Liver (tissue), 9 donors: ENCODE results near the gene IGSF8. TPM values are rescaled to one million over a fixed set of nuclear protein-coding genes. Genes with fewer than 3 reads are reported as not detected.

Source experiments
- DNase-seq: peaks from one replicate; pipeline ENCODE4 v3.0.0-alpha.2; 2017; ENCODE audit warnings: low spot score
- H3K27ac ChIP-seq, 2 donors: one replicate each; pipeline ENCODE4 v1.7.0; 2013; ENCODE audit warnings: inconsistent platforms in 2 of 2, low read length in 2 of 2, control low read depth in 1 of 2, low read depth in 1 of 2, mild to moderate bottlenecking in 1 of 2
- H3K27me3 ChIP-seq, 4 donors: one replicate each; pipeline versions ENCODE4 v1.6.1 to v1.7.0; 2013; ENCODE audit warnings: low read length in 3 of 4, inconsistent platforms in 1 of 4, mild to moderate bottlenecking in 1 of 4, moderate library complexity in 1 of 4; ENCODE audit not compliant: control insufficient read depth in 4 of 4, insufficient read depth in 4 of 4
- H3K36me3 ChIP-seq, 4 donors: one replicate each; pipeline versions ENCODE4 v1.6.1 to v1.7.0; 2013; ENCODE audit warnings: low read length in 3 of 4, mild to moderate bottlenecking in 3 of 4, low read depth in 1 of 4, moderate library complexity in 1 of 4; ENCODE audit not compliant: control insufficient read depth in 4 of 4, insufficient read depth in 3 of 4
- H3K4me1 ChIP-seq, 4 donors: one replicate each; pipeline versions ENCODE4 v1.6.1 to v1.7.0; 2013; ENCODE audit warnings: low read length in 3 of 4, mild to moderate bottlenecking in 3 of 4, moderate library complexity in 1 of 4; ENCODE audit not compliant: control insufficient read depth in 4 of 4, insufficient read depth in 4 of 4
- H3K4me3 ChIP-seq, 3 donors: one replicate each; pipeline versions ENCODE4 v1.6.1 to v1.7.0; 2013; ENCODE audit warnings: low read length in 3 of 3, control low read depth in 1 of 3, low read depth in 1 of 3, mild to moderate bottlenecking in 1 of 3
- H3K9ac ChIP-seq, 2 donors: one replicate each; pipeline ENCODE4 v1.7.0; 2013; ENCODE audit warnings: low read length in 2 of 2, mild to moderate bottlenecking in 2 of 2, moderate library complexity in 2 of 2, control low read depth in 1 of 2, low read depth in 1 of 2
- H3K9me3 ChIP-seq, 4 donors: one replicate each; pipeline versions ENCODE4 v1.6.1 to v1.7.0; 2013; ENCODE audit warnings: low read length in 3 of 4; ENCODE audit not compliant: control insufficient read depth in 4 of 4
- ATF3 ChIP-seq: IDR thresholded peaks from 2 replicates; pipeline ENCODE4 v1.6.1; 2016; ENCODE audit warnings: antibody characterized with exemption
- CTCF ChIP-seq: fragments of 150-350 bp; IDR thresholded peaks from 2 replicates; pipeline ENCODE4 v1.5.1; 2017; ENCODE audit warnings: improper control_type of control experiment, low read depth, low read length; ENCODE audit not compliant: missing input control
- EGR1 ChIP-seq, 2 donors: IDR thresholded peaks; 2 replicates each; pipeline ENCODE4 v1.6.1; 2016 to 2018; ENCODE audit warnings: antibody characterized with exemption in 2 of 2, low read depth in 2 of 2
- FOXA1 ChIP-seq: IDR thresholded peaks from 2 replicates; pipeline ENCODE4 v1.6.1; 2016; ENCODE audit warnings: antibody characterized with exemption
- FOXA2 ChIP-seq: IDR thresholded peaks from 2 replicates; pipeline ENCODE4 v1.6.1; 2016; ENCODE audit warnings: antibody characterized with exemption
- GABPA ChIP-seq, 2 donors: IDR thresholded peaks in 1 of 2; conservative IDR thresholded peaks in 1 of 2; 2 replicates each; pipeline ENCODE4 v1.6.1; 2016; ENCODE audit warnings: antibody characterized with exemption in 2 of 2, mild to moderate bottlenecking in 1 of 2, moderate library complexity in 1 of 2
- HNF4A ChIP-seq, 2 donors: conservative IDR thresholded peaks; 2 replicates each; pipeline ENCODE4 v1.6.1; 2016; ENCODE audit warnings: antibody characterized with exemption in 2 of 2, mild to moderate bottlenecking in 2 of 2
- JUND ChIP-seq, 2 donors: IDR thresholded peaks; 2 replicates each; pipeline ENCODE4 v1.6.1; 2016; ENCODE audit warnings: antibody characterized with exemption in 2 of 2
- MAX ChIP-seq: IDR thresholded peaks from 2 replicates; pipeline ENCODE4 v1.6.1; 2016; ENCODE audit warnings: antibody characterized with exemption
- NR2F2 ChIP-seq: IDR thresholded peaks from 2 replicates; pipeline ENCODE4 v1.6.1; 2016; ENCODE audit warnings: antibody characterized with exemption
- RAD21 ChIP-seq, 2 donors: IDR thresholded peaks; 2 replicates each; pipeline ENCODE4 v1.6.1; 2016; ENCODE audit warnings: antibody characterized with exemption in 2 of 2, mild to moderate bottlenecking in 2 of 2
- REST ChIP-seq: IDR thresholded peaks from 2 replicates; pipeline ENCODE4 v1.6.1; 2016; ENCODE audit warnings: antibody characterized with exemption, mild to moderate bottlenecking
- RXRA ChIP-seq, 2 donors: IDR thresholded peaks; 2 replicates each; pipeline ENCODE4 v1.6.1; 2017 to 2018; ENCODE audit warnings: antibody characterized with exemption in 2 of 2, mild to moderate bottlenecking in 1 of 2
- SP1 ChIP-seq: IDR thresholded peaks from 2 replicates; pipeline ENCODE4 v1.6.1; 2018; ENCODE audit warnings: antibody characterized with exemption, mild to moderate bottlenecking
- TAF1 ChIP-seq: conservative IDR thresholded peaks from 2 replicates; pipeline ENCODE4 v1.6.1; 2016; ENCODE audit warnings: antibody characterized with exemption, mild to moderate bottlenecking
- YY1 ChIP-seq: IDR thresholded peaks from 2 replicates; pipeline ENCODE4 v1.6.1; 2016; ENCODE audit warnings: antibody characterized with exemption, mild to moderate bottlenecking
- ZBTB33 ChIP-seq: IDR thresholded peaks from 2 replicates; pipeline ENCODE4 v1.6.1; 2016; ENCODE audit warnings: antibody characterized with exemption
- WGBS: extraction: QIAGEN DNeasy Blood & Tissue Kit; methylation state at CpG from one replicate; pipeline ENCODE4 v1.1.7; 2013; 5-methylcytosine and 5-hydroxymethylcytosine counted together
- polyA plus RNA-seq, 2 donors: library from polyadenylated mRNA; stranded (reverse) in 1 of 2; unstranded in 1 of 2; fragments of 200-250 nt in 1 of 2; fragments of >200 nt in 1 of 2; fragmentation: Nextera tagmentation in 1 of 2; extraction: Ambion mirVana in 1 of 2; gene quantifications; one replicate each; pipeline versions ENCODE4 v1.2.1 to v1.2.3, GENCODE V29; 2013 to 2015
- total RNA-seq, 2 donors: library from RNA; depleted of rRNA; stranded (reverse); fragments of >200 nt; gene quantifications; one replicate each; pipeline ENCODE4 v1.2.3, GENCODE V29; 2014
- donor health status: healthy.
- donor health status: healthy.
- donor health status: healthy.
- donor health status: healthy.
- donor health status: healthy.

IGSF8 gene
- total and polyA plus RNA-seq, 4 donors, result 9.8 to 24.3 (median 20.3) TPM

- Histone ChIP-seq H3K4me1 (no peaks in the 10 kb centered on the region), H3K4me3 (no peak overlapping the region), H3K27ac (no peak overlapping the region), H3K9ac (no peak overlapping the region), H3K27me3 (no peaks in the 10 kb centered on the region), H3K36me3 (no peaks in the 10 kb centered on the region), H3K9me3 (no peaks in the 10 kb centered on the region)
- WGBS, result 86% methylated on average over 4 of the region's 4 CpGs
- DNase-seq, result no peak
- no peak for TF ChIP-seq HNF4A (conservative IDR thresholded peaks at IDR 0.05)
- no peak for TF ChIP-seq FOXA1
- no peak for TF ChIP-seq GABPA (IDR thresholded peaks at IDR 0.05 in 1 of 2, conservative IDR thresholded peaks at IDR 0.05 in 1 of 2)
- TF ChIP-seq TAF1, result no peak
- no peak for TF ChIP-seq SP1
These were observed 46.5 kb upstream of the IGSF8 start for GRCh38 chr1:160144921-160145320.

- no peak for DNase-seq
- no peak overlapping the region for H3K27ac ChIP-seq
- H3K27me3 ChIP-seq, result no peaks in the 10 kb centered on the region
- no peaks in the 10 kb centered on the region for H3K9me3 ChIP-seq
- TF ChIP-seq TAF1, result no peak
- no peak for TF ChIP-seq REST
- no peak for TF ChIP-seq JUND (IDR thresholded peaks at IDR 0.05)
- no peak for TF ChIP-seq MAX
- no peak for TF ChIP-seq RXRA (IDR thresholded peaks at IDR 0.05)
- TF ChIP-seq EGR1 (IDR thresholded peaks at IDR 0.05; ENCODE audit: low read depth in 2 of 2), result no peak
- no peak for TF ChIP-seq HNF4A (conservative IDR thresholded peaks at IDR 0.05)
- TF ChIP-seq ZBTB33, result no peak
- TF ChIP-seq FOXA2, result no peak
- TF ChIP-seq NR2F2, result no peak
- no peak for TF ChIP-seq RAD21 (IDR thresholded peaks at IDR 0.05)
- H3K4me1 ChIP-seq, result no peaks in the 10 kb centered on the region
- 48% methylated on average over 1 of the region's 1 CpG for WGBS
- no peak overlapping the region for H3K4me3 ChIP-seq
- no peaks in the 10 kb centered on the region for H3K36me3 ChIP-seq
- H3K9ac ChIP-seq, result no peak overlapping the region
These were observed 45.3 kb upstream of the IGSF8 start for GRCh38 chr1:160143695-160144094.

- H3K27me3 ChIP-seq, result no peaks in the 10 kb centered on the region
- no peaks in the 10 kb centered on the region for H3K9me3 ChIP-seq
- no peak for TF ChIP-seq SP1
- no peak for TF ChIP-seq MAX
- TF ChIP-seq FOXA1, result no peak
- no peak for TF ChIP-seq ZBTB33
- TF ChIP-seq RAD21 (IDR thresholded peaks at IDR 0.05), result no peak
- TF ChIP-seq GABPA (IDR thresholded peaks at IDR 0.05 in 1 of 2, conservative IDR thresholded peaks at IDR 0.05 in 1 of 2), result no peak
- TF ChIP-seq ATF3, result no peak
- no peak for TF ChIP-seq YY1
- TF ChIP-seq EGR1 (IDR thresholded peaks at IDR 0.05; ENCODE audit: low read depth in 2 of 2), result no peak
- no peak for TF ChIP-seq NR2F2
- TF ChIP-seq CTCF, result no peak
- no peak for TF ChIP-seq RXRA (IDR thresholded peaks at IDR 0.05)
- no peak for TF ChIP-seq HNF4A (conservative IDR thresholded peaks at IDR 0.05)
These were observed 41.4 kb upstream of the IGSF8 start for GRCh38 chr1:160139840-160140239.

More at GRCh38 chr1:160139840-160140239, 41.4 kb upstream of the IGSF8 start:
- Histone ChIP-seq H3K4me3 (no peak overlapping the region), H3K27ac (no peak overlapping the region), H3K4me1 (no peaks in the 10 kb centered on the region), H3K9ac (no peak overlapping the region), H3K36me3 (no peaks in the 10 kb centered on the region)
- DNase-seq, result no peak
- WGBS, result 92% methylated on average over 8 of the region's 8 CpGs
